HCT116 (cell line): ENCODE data around the gene USP24. TPM values are rescaled to one million over a fixed set of nuclear protein-coding genes. Genes with fewer than 3 reads are reported as not detected.

Experiments
- ATAC-seq: fragments of 200-7000 bp; cut with Tn5 transposase; 2 replicates; pipeline ENCODE4 v1.9.1; 2020; ENCODE audit warnings: mild to moderate bottlenecking, moderate library complexity
- BruUV-seq: library from RNA; stranded (reverse); fragments of 400-500 nt; replicated peaks from 2 replicates; lab custom pipeline; 2021; lab: Mats Ljungman, UMichigan
- CTCF ChIA-PET: fragments of 300-600 bp; sonication (Branson Sonifier 250); formaldehyde crosslinking; loops from one replicate; lab custom pipeline; 2021; ENCODE audit warnings: antibody characterized with exemption; lab: Charles Lee
- POLR2A ChIA-PET: fragments of 300-600, 350-600 bp; sonication (Branson Sonifier 250); formaldehyde crosslinking; loops from one replicate; lab custom pipeline; 2021; ENCODE audit warnings: antibody characterized with exemption; lab: Charles Lee
- RAD21 ChIA-PET, 2 experiments: fragments of 300-600 bp; sonication (Branson Sonifier 250); formaldehyde crosslinking; loops; one replicate each; lab custom pipeline; 2023; ENCODE audit warnings: low total read pairs in 2 of 2; ENCODE audit not compliant: uncharacterized antibody in 2 of 2, unreplicated experiment in 2 of 2, low non-redundant PET in 1 of 2; lab: Charles Lee
- DNase-seq: peaks from one replicate; pipeline ENCODE4 v3.0.0-alpha.2; 2010; ENCODE audit warnings: low read depth, low spot score
- H2AFZ ChIP-seq: fragments of 200-600 bp; shearing (Covaris generic), sonication (generic); 2 replicates; pipeline ENCODE4 v1.6.1; 2017; ENCODE audit warnings: low read depth, mixed run types, mixed read lengths, antibody characterized with exemption, low read length; ENCODE audit not compliant: poor library complexity, severe bottlenecking
- H3K27ac ChIP-seq: 2 replicates; pipeline ENCODE4 v1.5.1; 2012; ENCODE audit warnings: low read depth, low read length
- H3K27me3 ChIP-seq: fragments of 200-600 bp; sonication (generic); 2 replicates; pipeline ENCODE4 v1.6.1; 2016; ENCODE audit warnings: mixed run types, low read length, mixed read lengths; ENCODE audit not compliant: insufficient read depth
- H3K36me3 ChIP-seq, 2 experiments: fragments of 200-500 bp in 1 of 2; fragments of 200-600 bp in 1 of 2; sonication (Bioruptor generic) in 1 of 2; sonication (generic) in 1 of 2; 2 replicates each; pipeline versions ENCODE4 v1.5.1 to v1.6.1; 2014 to 2016; ENCODE audit warnings: low read length in 2 of 2, inconsistent platforms in 1 of 2, mixed read lengths in 1 of 2, mixed run types in 1 of 2; ENCODE audit not compliant: insufficient read depth in 2 of 2, control insufficient read depth in 1 of 2
- H3K4me1 ChIP-seq, 2 experiments: fragments of 200-600 bp in 1 of 2; sonication (generic) in 1 of 2; 2 replicates each; pipeline versions ENCODE4 v1.5.1 to v1.6.1; 2012 to 2017; ENCODE audit warnings: low read length in 2 of 2, inconsistent platforms in 1 of 2, mild to moderate bottlenecking in 1 of 2, mixed read lengths in 1 of 2, mixed run types in 1 of 2, moderate library complexity in 1 of 2; ENCODE audit not compliant: insufficient read depth in 2 of 2, control insufficient read depth in 1 of 2
- H3K4me2 ChIP-seq: fragments of 200-600 bp; sonication (generic); 2 replicates; pipeline ENCODE4 v1.6.1; 2017; ENCODE audit warnings: mixed run types, low read length, mixed read lengths
- H3K4me3 ChIP-seq, 2 experiments: fragments of 200-600 bp in 1 of 2; sonication (generic) in 1 of 2; replicated peaks in 1 of 2; 2 replicates each; pipeline ENCODE4 v1.5.1; 2011 to 2016; ENCODE audit warnings: low read length in 2 of 2, control low read depth in 1 of 2, low read depth in 1 of 2, mild to moderate bottlenecking in 1 of 2, mixed read lengths in 1 of 2, mixed run types in 1 of 2
- H3K79me2 ChIP-seq: fragments of 200-600 bp; sonication (generic); 2 replicates; pipeline ENCODE4 v1.6.1; 2017; ENCODE audit warnings: mild to moderate bottlenecking, mixed run types, low read length, moderate library complexity, mixed read lengths; ENCODE audit not compliant: insufficient read depth
- H3K9ac ChIP-seq: fragments of 200-600 bp; sonication (generic); 2 replicates; pipeline ENCODE4 v1.6.1; 2016; ENCODE audit warnings: low read length, mixed read lengths
- H3K9me2 ChIP-seq: fragments of 200-600 bp; sonication (generic), shearing (Covaris generic); 2 replicates; pipeline ENCODE4 v1.6.1; 2017; ENCODE audit warnings: mixed run types, mild to moderate bottlenecking, moderate library complexity; ENCODE audit not compliant: insufficient read depth
- H3K9me3 ChIP-seq, 2 experiments: fragments of 200-500 bp in 1 of 2; fragments of 200-600 bp in 1 of 2; sonication (Bioruptor generic) in 1 of 2; sonication (generic) in 1 of 2; 2 replicates each; pipeline ENCODE4 v1.6.1; 2014 to 2017; ENCODE audit warnings: low read length in 2 of 2, mixed read lengths in 2 of 2, inconsistent platforms in 1 of 2, low read depth in 1 of 2, mild to moderate bottlenecking in 1 of 2, mixed run types in 1 of 2, moderate library complexity in 1 of 2; ENCODE audit not compliant: control insufficient read depth in 1 of 2, insufficient read depth in 1 of 2
- H4K20me1 ChIP-seq: fragments of 200-600 bp; sonication (generic), shearing (Covaris generic); 2 replicates; pipeline ENCODE4 v1.6.1; 2017; ENCODE audit warnings: mixed run types, mild to moderate bottlenecking, moderate library complexity; ENCODE audit not compliant: insufficient read depth
- ATF3 ChIP-seq: IDR thresholded peaks from 2 replicates; pipeline ENCODE4 v1.6.1; 2012
- CBX3 ChIP-seq: IDR thresholded peaks from 2 replicates; pipeline ENCODE4 v1.6.1; 2012; ENCODE audit warnings: low read depth
- CEBPB ChIP-seq: IDR thresholded peaks from 2 replicates; pipeline ENCODE4 v1.6.1; 2012; ENCODE audit warnings: low read depth
- EGR1 ChIP-seq: IDR thresholded peaks from 2 replicates; pipeline ENCODE4 v1.6.1; 2012; ENCODE audit warnings: low read depth
- ELF1 ChIP-seq: IDR thresholded peaks from 2 replicates; pipeline ENCODE4 v1.6.1; 2012; ENCODE audit warnings: low read depth, borderline replicate concordance
- EZH2 ChIP-seq: fragments of 200-600 bp; sonication (generic); IDR thresholded peaks from 2 replicates; pipeline ENCODE4 v1.6.1; 2017; ENCODE audit warnings: antibody characterized with exemption, mixed run types
- EZH2phosphoT487 ChIP-seq: fragments of 200-600 bp; IDR thresholded peaks from 2 replicates; pipeline ENCODE4 v1.6.1; 2018; ENCODE audit warnings: antibody characterized with exemption, borderline replicate concordance
- FOSL1 ChIP-seq: IDR thresholded peaks from 2 replicates; pipeline ENCODE4 v1.6.1; 2012; ENCODE audit warnings: low read depth
- JUND ChIP-seq: IDR thresholded peaks from 2 replicates; pipeline ENCODE4 v1.6.1; 2012
- POLR2A ChIP-seq: IDR thresholded peaks from 2 replicates; pipeline ENCODE4 v1.7.0; 2011; ENCODE audit warnings: borderline replicate concordance; ENCODE audit not compliant: insufficient read depth, insufficient read length; ENCODE audit errors: extremely low read depth
- POLR2AphosphoS5 ChIP-seq: IDR thresholded peaks from 2 replicates; pipeline ENCODE4 v1.6.1; 2011; ENCODE audit warnings: mild to moderate bottlenecking, low read depth, low read length, moderate library complexity
- REST ChIP-seq: IDR thresholded peaks from 2 replicates; pipeline ENCODE4 v1.6.1; 2012; ENCODE audit warnings: low read depth
- SP1 ChIP-seq: IDR thresholded peaks from 2 replicates; pipeline ENCODE4 v1.6.1; 2012; ENCODE audit warnings: low read depth
- SRF ChIP-seq: IDR thresholded peaks from 2 replicates; pipeline ENCODE4 v1.6.1; 2012; ENCODE audit warnings: low read depth
- TCF7L2 ChIP-seq: IDR thresholded peaks from 2 replicates; pipeline ENCODE4 v1.7.0; 2011; ENCODE audit warnings: borderline replicate concordance, inconsistent platforms; ENCODE audit not compliant: insufficient read depth, insufficient read length; ENCODE audit errors: extremely low read depth
- YY1 ChIP-seq: IDR thresholded peaks from 2 replicates; pipeline ENCODE4 v1.6.1; 2011; ENCODE audit warnings: low read length, low read depth, moderate library complexity, mild to moderate bottlenecking; ENCODE audit not compliant: insufficient replicate concordance; ENCODE audit errors: extremely low read depth
- ZNF274 ChIP-seq: fragments of 200-500 bp; sonication (Bioruptor generic); IDR thresholded peaks from 2 replicates; pipeline ENCODE4 v1.6.1; 2014; ENCODE audit warnings: mild to moderate bottlenecking, low read depth, low read length, inconsistent platforms
- intact Hi-C: fragments of 100-400 bp; cut with micrococcal nuclease; formaldehyde crosslinking; loops from 2 replicates; pipeline ENCODE4 v1.10.0; 2022
- total RNA-seq: library from RNA; stranded (reverse); gene quantifications from one replicate; pipeline ENCODE4 v1.2.1, GENCODE V29; 2021; ENCODE audit not compliant: unreplicated experiment

The USP24 gene
- total RNA-seq, 1 experiment from 2014 or later: 34.2 TPM

- POLR2A ChIA-PET: no interaction called here
- CTCF ChIA-PET: interaction anchor here (1.3 to 1.4 kb wide), 2 partner anchors 129 to 203 kb away, joined by 3 read pairs; no protein-coding TSS in a partner anchor
- H3K4me1 ChIP-seq: no peaks in the 10 kb centered on the region
- no peaks in the 10 kb centered on the region for H3K9me2 ChIP-seq
- intact Hi-C loops: no loop called here
- H3K9ac ChIP-seq: no peak overlapping the region
- ATAC-seq (no peak), DNase-seq (no peak)
- no TSS peak for BruUV-seq
- no peak overlapping the region for H2AFZ ChIP-seq
- no peak overlapping the region for H3K4me3 ChIP-seq
- no peak overlapping the region for H3K4me2 ChIP-seq
- no peak overlapping the region for H3K27ac ChIP-seq
- H4K20me1 ChIP-seq: no peaks in the 10 kb centered on the region
- TF ChIP-seq POLR2AphosphoS5: no peak
- no peak for TF ChIP-seq EZH2phosphoT487
- no peak for TF ChIP-seq TCF7L2
- no peak for TF ChIP-seq ZNF274
- no peak for TF ChIP-seq EGR1
- no peak for TF ChIP-seq FOSL1
- no peak for TF ChIP-seq YY1
- no peak for TF ChIP-seq POLR2A
- no peak for TF ChIP-seq CBX3
- TF ChIP-seq ELF1: no peak
- no peak for TF ChIP-seq EZH2
- RAD21 ChIA-PET: no interaction called here
- no peaks in the 10 kb centered on the region for H3K9me3 ChIP-seq
- H3K27me3 ChIP-seq: no peaks in the 10 kb centered on the region
- peaks cover 29 to 36% of the 10 kb centered on the region in 2 experiments; a peak in 3 of 4 replicates for H3K36me3 ChIP-seq
- H3K79me2 ChIP-seq: no peaks in the 10 kb centered on the region
Measured at GRCh38 chr1:55074455-55074854, 140.7 kb downstream of the USP24 start.

- H3K9me3 ChIP-seq: no peaks in the 10 kb centered on the region
- POLR2A ChIA-PET: no interaction called here
- no peak for DNase-seq
- H3K4me1 ChIP-seq: no peaks in the 10 kb centered on the region
- no peaks in the 10 kb centered on the region for H3K27me3 ChIP-seq
- BruUV-seq: no TSS peak
- RAD21 ChIA-PET: no interaction called here
- no peaks in the 10 kb centered on the region for H3K79me2 ChIP-seq
- intact Hi-C loops: no loop called here
- no peaks in the 10 kb centered on the region for H4K20me1 ChIP-seq
- no peak for ATAC-seq
- H3K27ac ChIP-seq: no peak overlapping the region
- H3K4me3 ChIP-seq: no peak overlapping the region
- CTCF ChIA-PET: interaction anchor here (1.4 kb wide), 1 partner anchor 204 kb away, joined by 3 read pairs; no protein-coding TSS in a partner anchor
- peaks cover 35 to 44% of the 10 kb centered on the region in 2 experiments; a peak in 3 of 4 replicates for H3K36me3 ChIP-seq
- no peak overlapping the region for H3K9ac ChIP-seq
- no peak overlapping the region for H3K4me2 ChIP-seq
- H3K9me2 ChIP-seq: no peaks in the 10 kb centered on the region
- no peak overlapping the region for H2AFZ ChIP-seq
- TF ChIP-seq JUND (no peak), POLR2AphosphoS5 (no peak), ATF3 (no peak), SP1 (no peak), EZH2phosphoT487 (no peak), REST (no peak), SRF (no peak), CEBPB (no peak)
Measured at GRCh38 chr1:55073187-55073916, 141.8 kb downstream of the USP24 start.
